Endothelial cell of umbilical vein (primary cell): Measurements from ENCODE around the gene LNPK. TPM values are rescaled to one million over a fixed set of nuclear protein-coding genes. Genes with fewer than 3 reads are reported as not detected.

Experiments used
- BruUV-seq: library from RNA; stranded (reverse); fragments of 400-500 nt; replicated peaks from 2 replicates; lab custom pipeline; 2021; lab: Mats Ljungman, UMichigan
- CTCF ChIA-PET: fragments of 300-600, 350-600 bp; sonication (Branson Sonifier 250); formaldehyde crosslinking; loops from one replicate; lab custom pipeline; 2021; ENCODE audit warnings: antibody characterized with exemption, inconsistent platforms; lab: Charles Lee
- POLR2A ChIA-PET: fragments of 300-600, 350-600 bp; sonication (Branson Sonifier 250); formaldehyde crosslinking; loops from one replicate; lab custom pipeline; 2021; ENCODE audit warnings: antibody characterized with exemption, inconsistent platforms; lab: Charles Lee
- DNase-seq: peaks from one replicate; pipeline ENCODE4 v3.0.0-alpha.2; 2011; ENCODE audit warnings: low read depth, low spot score
- FAIRE-seq: peaks from 2 replicates; lab custom pipeline; 2011; peaks lifted over from hg19 to GRCh38; lab: Jason Lieb, UNC
- H2AFZ ChIP-seq: 2 replicates; pipeline ENCODE4 v1.6.0; 2012; ENCODE audit warnings: low read depth, low read length, control low read depth, inconsistent platforms
- H3K27ac ChIP-seq: 2 replicates; pipeline ENCODE4 v1.5.1; 2011; ENCODE audit warnings: low read depth, mild to moderate bottlenecking, control low read depth, low read length, moderate library complexity; ENCODE audit not compliant: insufficient read depth
- H3K27me3 ChIP-seq, 2 experiments: 2 replicates each; pipeline versions ENCODE4 v1.6.0 to v1.6.1; 2011; ENCODE audit warnings: low read length in 2 of 2, mixed read lengths in 1 of 2; ENCODE audit not compliant: control insufficient read depth in 2 of 2, insufficient read depth in 2 of 2
- H3K36me3 ChIP-seq, 2 experiments: 2 replicates in 1 of 2; 3 replicates in 1 of 2; pipeline ENCODE4 v1.5.1; 2011; ENCODE audit warnings: low read length in 2 of 2, mild to moderate bottlenecking in 1 of 2, moderate library complexity in 1 of 2; ENCODE audit not compliant: control insufficient read depth in 2 of 2, insufficient read depth in 2 of 2; ENCODE audit errors: extremely low read depth in 1 of 2
- H3K4me1 ChIP-seq: 3 replicates; pipeline ENCODE4 v1.5.1; 2011; ENCODE audit warnings: mild to moderate bottlenecking, low read length; ENCODE audit not compliant: control insufficient read depth, insufficient read depth; ENCODE audit errors: extremely low read depth
- H3K4me2 ChIP-seq: 2 replicates; pipeline ENCODE4 v1.6.1; 2011; ENCODE audit warnings: low read length, control low read depth, mixed read lengths; ENCODE audit not compliant: insufficient read depth
- H3K4me3 ChIP-seq, 3 experiments: fragments of 200-600 bp in 1 of 3; sonication (generic), shearing (Covaris generic) in 1 of 3; replicated peaks in 1 of 3; 2 replicates each; pipeline ENCODE4 v1.5.1; 2011 to 2016; ENCODE audit warnings: control low read depth in 3 of 3, low read length in 3 of 3, mild to moderate bottlenecking in 2 of 3, inconsistent platforms in 1 of 3, low read depth in 1 of 3, moderate library complexity in 1 of 3; ENCODE audit not compliant: insufficient read depth in 1 of 3
- H3K79me2 ChIP-seq: 2 replicates; pipeline ENCODE4 v1.6.0; 2012; ENCODE audit warnings: low read length, inconsistent platforms; ENCODE audit not compliant: control insufficient read depth, insufficient read depth
- H3K9ac ChIP-seq: replicated peaks from 2 replicates; pipeline ENCODE3; 2011; ENCODE audit warnings: low read length, control low read depth; ENCODE audit not compliant: insufficient read depth; ENCODE audit errors: extremely low read depth
- H3K9me1 ChIP-seq: replicated peaks from 3 replicates; pipeline ENCODE4 v1.6.0; 2011; ENCODE audit warnings: mild to moderate bottlenecking, low read length; ENCODE audit not compliant: control insufficient read depth, insufficient read depth; ENCODE audit errors: extremely low read depth
- H3K9me3 ChIP-seq: replicated peaks from 2 replicates; pipeline ENCODE4 v1.5.1; 2012; ENCODE audit warnings: low read length, inconsistent platforms; ENCODE audit not compliant: control insufficient read depth, insufficient read depth
- H4K20me1 ChIP-seq: replicated peaks from 2 replicates; pipeline ENCODE3; 2011; ENCODE audit warnings: mild to moderate bottlenecking, low read length; ENCODE audit not compliant: control insufficient read depth, insufficient read depth; ENCODE audit errors: extremely low read depth
- EZH2 ChIP-seq: IDR thresholded peaks from 2 replicates; pipeline ENCODE4 v1.6.1; 2012; ENCODE audit warnings: borderline replicate concordance, low read depth, mild to moderate bottlenecking, moderate library complexity, low read length, inconsistent platforms; ENCODE audit not compliant: severe bottlenecking
- FOS ChIP-seq: IDR thresholded peaks from 2 replicates; pipeline ENCODE4 v1.6.1; 2011; ENCODE audit warnings: mild to moderate bottlenecking, low read length, moderate library complexity, borderline replicate concordance; ENCODE audit not compliant: insufficient read depth
- GATA2 ChIP-seq: IDR thresholded peaks from 2 replicates; pipeline ENCODE4 v1.7.0; 2011; ENCODE audit warnings: low read depth, mild to moderate bottlenecking, moderate library complexity, mixed read lengths, low read length; ENCODE audit not compliant: insufficient read length, insufficient read depth
- JUN ChIP-seq: IDR thresholded peaks from 2 replicates; pipeline ENCODE4 v1.6.1; 2011; ENCODE audit warnings: borderline replicate concordance, low read depth; ENCODE audit not compliant: insufficient read length, insufficient read depth
- MYC ChIP-seq: IDR thresholded peaks from one replicate; pipeline ENCODE4 v1.6.1; 2011; ENCODE audit warnings: mild to moderate bottlenecking, low read depth, low read length
- POLR2A ChIP-seq: IDR thresholded peaks from 2 replicates; pipeline ENCODE4 v1.6.1; 2012; ENCODE audit warnings: low read depth, mild to moderate bottlenecking, control low read depth, low read length
- POLR2AphosphoS5 ChIP-seq: IDR thresholded peaks from 2 replicates; pipeline ENCODE4 v1.6.1; 2012; ENCODE audit warnings: low read depth, mild to moderate bottlenecking, control low read depth, low read length, moderate library complexity; ENCODE audit not compliant: insufficient read depth
- dilution Hi-C: fragments of 300-500 bp; cut with MboI; formaldehyde crosslinking; loops from one replicate; pipeline ENCODE4 v1.15.0; 2019; ENCODE audit warnings: low sequenced_read_pairs; ENCODE audit not compliant: extremely low pct_ligation_motif_present
- intact Hi-C: fragments of 100-400 bp; cut with micrococcal nuclease; formaldehyde crosslinking; loops from one replicate; pipeline ENCODE4 v1.10.0; 2022
- polyA plus RNA-seq, 4 experiments: library from polyadenylated mRNA; depleted of rRNA in 3 of 4; stranded (reverse) in 3 of 4; unstranded in 1 of 4; fragments of >200 nt; gene quantifications; 2 replicates each; pipeline versions ENCODE4 v1.2.1 to v1.2.3, GENCODE V29; 2011 to 2012; ENCODE audit warnings: missing spikeins in 1 of 4
- total RNA-seq: library from RNA; stranded (reverse); gene quantifications from 2 replicates; pipeline ENCODE4 v1.2.3, GENCODE V29; 2021
- TF ChIP-seq, protein P1 (sequence below), 2 donors: IDR thresholded peaks; 1 replicate in 1 of 2; 2 replicates in 1 of 2; pipeline ENCODE4 v1.5.1; 2011; ENCODE audit warnings: low read length in 2 of 2, mild to moderate bottlenecking in 2 of 2, moderate library complexity in 2 of 2, control low read depth in 1 of 2, inconsistent platforms in 1 of 2, low read depth in 1 of 2; ENCODE audit not compliant: insufficient read depth in 1 of 2; ENCODE audit errors: extremely low read depth in 1 of 2
- TF ChIP-seq, protein P2 (sequence below): IDR thresholded peaks from 2 replicates; pipeline ENCODE4 v1.6.1; 2011; ENCODE audit not compliant: insufficient read depth, insufficient read length

LNPK gene
- total and polyA plus RNA-seq, 2 donors (not counting 3 experiments of a cell fraction or from before 2014, with no cell fraction given) = 2.4 to 11.2 TPM

DNA sequence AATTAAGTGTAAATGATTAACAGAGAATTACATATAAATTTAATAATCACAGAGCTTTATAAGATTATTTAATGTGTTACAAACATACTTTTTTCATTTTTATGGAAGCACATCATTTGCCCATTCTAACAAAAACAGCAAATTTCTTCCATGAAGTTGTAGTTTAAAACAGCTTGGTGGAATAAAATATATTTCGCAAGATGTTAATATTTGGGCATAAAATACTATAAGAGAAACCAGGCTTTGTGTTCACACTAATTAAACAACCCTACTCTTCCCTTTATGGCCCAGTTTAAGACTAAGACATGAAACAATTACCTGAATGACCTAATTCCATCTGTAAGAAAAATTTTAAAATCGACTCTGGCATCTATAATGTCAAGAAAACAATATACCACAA is 69.4 kb downstream of the LNPK start:
- H3K9me1 ChIP-seq = no peaks in the 10 kb centered on the region
- no peaks in the 10 kb centered on the region for H4K20me1 ChIP-seq

More for the DNA sequence above, 69.4 kb downstream of the LNPK start:
- intact Hi-C loops = no loop called here
- no peak overlapping the region for H3K4me3 ChIP-seq
- DNase-seq (no peak), FAIRE-seq (no peak)
- dilution Hi-C loops = no loop called here
- no peaks in the 10 kb centered on the region for H3K9me3 ChIP-seq
- no peak overlapping the region for H3K27ac ChIP-seq
- no peak overlapping the region for H3K9ac ChIP-seq
- H3K4me1 ChIP-seq = peaks cover 7% of the 10 kb centered on the region
- H2AFZ ChIP-seq = no peak overlapping the region
- no peaks in the 10 kb centered on the region for H3K27me3 ChIP-seq
- no TSS peak for BruUV-seq
- ChIA-PET CTCF (interaction anchor here (2.0 kb wide), 1 partner anchor 11 kb away, joined by 4 read pairs; no protein-coding TSS in a partner anchor), POLR2A (no interaction called here)
- TF ChIP-seq, protein P1, sequence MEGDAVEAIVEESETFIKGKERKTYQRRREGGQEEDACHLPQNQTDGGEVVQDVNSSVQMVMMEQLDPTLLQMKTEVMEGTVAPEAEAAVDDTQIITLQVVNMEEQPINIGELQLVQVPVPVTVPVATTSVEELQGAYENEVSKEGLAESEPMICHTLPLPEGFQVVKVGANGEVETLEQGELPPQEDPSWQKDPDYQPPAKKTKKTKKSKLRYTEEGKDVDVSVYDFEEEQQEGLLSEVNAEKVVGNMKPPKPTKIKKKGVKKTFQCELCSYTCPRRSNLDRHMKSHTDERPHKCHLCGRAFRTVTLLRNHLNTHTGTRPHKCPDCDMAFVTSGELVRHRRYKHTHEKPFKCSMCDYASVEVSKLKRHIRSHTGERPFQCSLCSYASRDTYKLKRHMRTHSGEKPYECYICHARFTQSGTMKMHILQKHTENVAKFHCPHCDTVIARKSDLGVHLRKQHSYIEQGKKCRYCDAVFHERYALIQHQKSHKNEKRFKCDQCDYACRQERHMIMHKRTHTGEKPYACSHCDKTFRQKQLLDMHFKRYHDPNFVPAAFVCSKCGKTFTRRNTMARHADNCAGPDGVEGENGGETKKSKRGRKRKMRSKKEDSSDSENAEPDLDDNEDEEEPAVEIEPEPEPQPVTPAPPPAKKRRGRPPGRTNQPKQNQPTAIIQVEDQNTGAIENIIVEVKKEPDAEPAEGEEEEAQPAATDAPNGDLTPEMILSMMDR (IDR thresholded peaks at IDR 0.05; ENCODE audit: extremely low read depth in 1 of 2, insufficient read depth in 1 of 2, low read depth in 1 of 2, low read length in 2 of 2) = no peak
- TF ChIP-seq JUN (no peak), FOS (no peak), POLR2AphosphoS5 (no peak), GATA2 (no peak), MYC (no peak), EZH2 (no peak), POLR2A (no peak)
- TF ChIP-seq, protein P2, sequence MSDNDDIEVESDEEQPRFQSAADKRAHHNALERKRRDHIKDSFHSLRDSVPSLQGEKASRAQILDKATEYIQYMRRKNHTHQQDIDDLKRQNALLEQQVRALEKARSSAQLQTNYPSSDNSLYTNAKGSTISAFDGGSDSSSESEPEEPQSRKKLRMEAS = no peak
- H3K79me2 ChIP-seq = no peaks in the 10 kb centered on the region
- H3K4me2 ChIP-seq = no peak overlapping the region
- peaks cover 0 to 3% of the 10 kb centered on the region in 2 experiments for H3K36me3 ChIP-seq
